ENCODE measurements around the gene USP33. TPM values are rescaled to one million over a fixed set of nuclear protein-coding genes. Genes with fewer than 3 reads are reported as not detected.

Gene USP33
- total and polyA plus RNA-seq, 9 of the 15 experiments (the other 6 are each of a cell fraction or from before 2014, with no cell fraction given): 22.4 to 83.5 (median 44.7) TPM

- peak; percentile 66; the same call in 1 of the 2 replicates for TF ChIP-seq PHF8 (IDR thresholded peaks at IDR 0.05; ENCODE audit: borderline replicate concordance, low read length)
- TF ChIP-seq BACH1 (tag; IDR thresholded peaks at IDR 0.05): no peak
- TF ChIP-seq U2AF1 (optimal IDR thresholded peaks at IDR 0.05; ENCODE audit: low read depth, low read length): peak; percentile 93
- no peak for TF ChIP-seq TAF7 (tag; IDR thresholded peaks at IDR 0.05)
- TF ChIP-seq HMGXB4 (CRISPR knock-in tag; IDR thresholded peaks at IDR 0.05): peak; percentile 54; the same call in 1 of the 2 replicates
- TF ChIP-seq HMG20A (CRISPR knock-in tag; conservative IDR thresholded peaks at IDR 0.05): no peak
- peak; percentile 38 for TF ChIP-seq TBP (optimal IDR thresholded peaks at IDR 0.05; ENCODE audit: low read depth, low read length)
- no peak for TF ChIP-seq ZNF696 (CRISPR knock-in tag; conservative IDR thresholded peaks at IDR 0.05)
- peak; percentile 93 for TF ChIP-seq ETV5 (CRISPR knock-in tag; IDR thresholded peaks at IDR 0.05; ENCODE audit: low read depth)
- no peak for TF ChIP-seq CBX5 (IDR thresholded peaks at IDR 0.05; ENCODE audit: borderline replicate concordance, low read depth)
- 0 out of 4 replicates have a peak, but pooled peaks of 1 of the 2 experiments have one; percentile 34 for TF ChIP-seq MLX (CRISPR knock-in tag; conservative IDR thresholded peaks at IDR 0.05)
- no peak for TF ChIP-seq HES1 (IDR thresholded peaks at IDR 0.05; ENCODE audit: low read depth)
- peak; percentile 88; the same call in 1 of the 2 replicates for TF ChIP-seq ESRRA (IDR thresholded peaks at IDR 0.05; ENCODE audit: borderline replicate concordance, low read depth)
- peak; percentile 83 to 94 (median 85) for TF ChIP-seq CTCF (IDR thresholded peaks at IDR 0.05 in 2 of 3, conservative IDR thresholded peaks at IDR 0.05 in 1 of 3; ENCODE audit: insufficient read depth in 2 of 3, low read depth in 1 of 3, low read length in 3 of 3)
- 0 out of 2 replicates have a peak, but pooled peaks have one; percentile 23 for TF ChIP-seq DMBX1 (CRISPR knock-in tag; IDR thresholded peaks at IDR 0.05; ENCODE audit: borderline replicate concordance)
- TF ChIP-seq TAF1 (IDR thresholded peaks at IDR 0.05; ENCODE audit: control insufficient read depth, extremely low read depth, insufficient read depth, low read length, severe bottlenecking): peak; percentile 51
- TF ChIP-seq CHAMP1 (IDR thresholded peaks at IDR 0.05): no peak
- TF ChIP-seq HCFC1 (IDR thresholded peaks at IDR 0.05; ENCODE audit: low read depth, low read length): 0 out of 2 replicates have a peak, but pooled peaks have one; percentile 4
These were observed 76.2 kb downstream of the USP33 start (continued) for GRCh38 chr1:77683160-77684148.
